HepG2 (cell line): ENCODE results near the gene TRIM28. TPM values are rescaled to one million over a fixed set of nuclear protein-coding genes. Genes with fewer than 3 reads are reported as not detected.
A peak's percentile ranks its signal among the peaks of the same experiment; 100 is the strongest.

Source experiments
- ARHGAP35 ChIP-seq: sonication (generic); formaldehyde crosslinking; IDR thresholded peaks from 2 replicates; pipeline ENCODE4 v1.9.0; 2022; ENCODE audit warnings: mild to moderate bottlenecking, inconsistent platforms, moderate library complexity, missing genetic modification reagents, borderline replicate concordance
- ATF3 ChIP-seq: sonication (generic); formaldehyde crosslinking; IDR thresholded peaks from 2 replicates; pipeline ENCODE4 v1.4.0; 2020; ENCODE audit warnings: missing genetic modification reagents
- FOXP1 ChIP-seq, 2 experiments: fragments of 450-650 bp in 1 of 2; IDR thresholded peaks; 2 replicates each; pipeline ENCODE4 v1.6.1; 2017 to 2018; ENCODE audit warnings: antibody characterized with exemption in 1 of 2
- HOMEZ ChIP-seq: IDR thresholded peaks from 2 replicates; pipeline ENCODE4 v1.6.1; 2016; ENCODE audit warnings: low read depth
- PBX3 ChIP-seq: sonication (generic); formaldehyde crosslinking; IDR thresholded peaks from 2 replicates; pipeline ENCODE4 v1.8.1; 2023; ENCODE audit warnings: missing genetic modification reagents, inconsistent platforms, borderline replicate concordance
- PHF5A ChIP-seq: IDR thresholded peaks from one replicate; pipeline ENCODE4 v1.6.1; 2018; ENCODE audit warnings: low read depth, missing genetic modification reagents; ENCODE audit not compliant: unreplicated experiment
- RARA ChIP-seq: IDR thresholded peaks from 2 replicates; pipeline ENCODE4 v1.6.1; 2016; ENCODE audit warnings: missing genetic modification reagents, missing compliant biosample characterization
- SAP130 ChIP-seq: IDR thresholded peaks from 2 replicates; pipeline ENCODE4 v1.6.1; 2016; ENCODE audit warnings: low read depth
- SMAD1 ChIP-seq: sonication (generic); formaldehyde crosslinking; IDR thresholded peaks from 2 replicates; pipeline ENCODE4 v1.4.0; 2020; ENCODE audit warnings: missing genetic modification reagents, low read depth, mild to moderate bottlenecking, borderline replicate concordance
- SOX6 ChIP-seq, 2 experiments: fragments of 450-650 bp in 1 of 2; sonication (generic) in 1 of 2; formaldehyde crosslinking in 1 of 2; IDR thresholded peaks; 2 replicates each; pipeline versions ENCODE4 v1.4.0 to v1.6.1; 2017 to 2020; ENCODE audit warnings: antibody characterized with exemption in 1 of 2, mild to moderate bottlenecking in 1 of 2, missing genetic modification reagents in 1 of 2
- STAG1 ChIP-seq: sonication (generic); formaldehyde crosslinking; IDR thresholded peaks from 2 replicates; pipeline ENCODE4 v1.4.0; 2020; ENCODE audit warnings: missing genetic modification reagents
- TBP ChIP-seq: sonication (generic); formaldehyde crosslinking; IDR thresholded peaks from 2 replicates; pipeline ENCODE4 v1.5.0; 2020; ENCODE audit warnings: missing genetic modification reagents
- TFE3 ChIP-seq: IDR thresholded peaks from 2 replicates; pipeline ENCODE4 v1.6.1; 2016
- THYN1 ChIP-seq: sonication (generic); formaldehyde crosslinking; IDR thresholded peaks from 2 replicates; pipeline ENCODE4 v1.8.1; 2023; ENCODE audit warnings: low read depth, mild to moderate bottlenecking, moderate library complexity, missing genetic modification reagents, borderline replicate concordance
- XRCC5 ChIP-seq: fragments of 200-400 bp; formaldehyde crosslinking; optimal IDR thresholded peaks from 2 replicates; pipeline ENCODE3; 2017; ENCODE audit warnings: mild to moderate bottlenecking, low read length
- ZNF160 ChIP-seq: sonication (generic); formaldehyde crosslinking; IDR thresholded peaks from 2 replicates; pipeline ENCODE4 v1.8.0; 2022; ENCODE audit warnings: mild to moderate bottlenecking, inconsistent platforms, missing genetic modification reagents
- ZNF34 ChIP-seq: sonication (generic); formaldehyde crosslinking; IDR thresholded peaks from 2 replicates; pipeline ENCODE4 v1.4.0; 2020; ENCODE audit warnings: mild to moderate bottlenecking, missing genetic modification reagents, borderline replicate concordance
- ZNF414 ChIP-seq: sonication (generic); formaldehyde crosslinking; IDR thresholded peaks from 2 replicates; pipeline ENCODE4 v1.5.0; 2020; ENCODE audit warnings: missing genetic modification reagents
- ZNF614 ChIP-seq: IDR thresholded peaks from 2 replicates; pipeline ENCODE4 v1.6.1; 2018; ENCODE audit warnings: missing biosample characterization, missing genetic modification reagents, inconsistent platforms, borderline replicate concordance
- ZNF670 ChIP-seq: sonication (generic); formaldehyde crosslinking; IDR thresholded peaks from 2 replicates; pipeline ENCODE4 v1.8.0; 2022; ENCODE audit warnings: mild to moderate bottlenecking, missing genetic modification reagents, borderline replicate concordance
- ZNF724P ChIP-seq: sonication (generic); formaldehyde crosslinking; IDR thresholded peaks from 2 replicates; pipeline ENCODE4 v1.8.0; 2022; ENCODE audit warnings: missing genetic modification reagents, borderline replicate concordance
- ZNF850 ChIP-seq: sonication (generic); formaldehyde crosslinking; conservative IDR thresholded peaks from 2 replicates; pipeline ENCODE4 v1.9.0; 2021; ENCODE audit warnings: mild to moderate bottlenecking, missing genetic modification reagents
- polyA plus RNA-seq, 8 experiments: library from polyadenylated mRNA; depleted of rRNA in 3 of 8; stranded (reverse) in 7 of 8; unstranded in 1 of 8; fragments of >200 nt; fragmentation: Illumina TruSeq in 4 of 8; extraction: Trizol in 4 of 8; gene quantifications; 2 replicates each; pipeline versions ENCODE4 v1.2.1 to v1.2.3, GENCODE V29; 2011 to 2016; ENCODE audit warnings: low read depth in 4 of 8, missing spikeins in 1 of 8, mixed read lengths in 1 of 8; ENCODE audit not compliant: insufficient read depth in 1 of 8
- total RNA-seq, 5 experiments: library from RNA; depleted of rRNA; stranded (reverse); fragments of >200 nt; fragmentation: Illumina TruSeq; extraction: Trizol; gene quantifications; 2 replicates each; pipeline ENCODE4 v1.2.3, GENCODE V29; 2016; ENCODE audit warnings: low read depth in 1 of 5

The TRIM28 gene
- total and polyA plus RNA-seq, 2 of the 13 experiments (the other 11 are each of a cell fraction or from before 2014, with no cell fraction given): 361 to 439 TPM

GRCh38 chr19:58513694-58514563 is 29.9 kb upstream of the TRIM28 start (continued):
- TF ChIP-seq FOXP1 (IDR thresholded peaks at IDR 0.05) (no peak), FOXP1 (CRISPR knock-in tag; IDR thresholded peaks at IDR 0.05) (no peak), ZNF670 (CRISPR knock-in tag) (0 out of 2 replicates have a peak, but pooled peaks have one; percentile 14), ZNF414 (no peak), THYN1 (no peak), TFE3 (CRISPR knock-in tag) (peak; percentile 60; the same call in 1 of the 2 replicates), ZNF850 (CRISPR knock-in tag) (no peak), STAG1 (CRISPR knock-in tag) (peak; percentile 79), SOX6 (IDR thresholded peaks at IDR 0.05) (no peak), SOX6 (CRISPR knock-in tag; IDR thresholded peaks at IDR 0.05) (peak; percentile 35; the same call in 1 of the 2 replicates), ZNF614 (CRISPR knock-in tag) (peak; percentile 79; the same call in 1 of the 2 replicates), PBX3 (CRISPR knock-in tag) (no peak), ZNF34 (0 out of 2 replicates have a peak, but pooled peaks have one; percentile 46), XRCC5 (peak; percentile 95), ARHGAP35 (no peak; the same call in 1 of the 2 replicates), RARA (CRISPR knock-in tag) (peak; percentile 41; the same call in 1 of the 2 replicates), SAP130 (CRISPR knock-in tag) (peak; percentile 81), ATF3 (CRISPR knock-in tag) (peak; percentile 49; the same call in 1 of the 2 replicates), HOMEZ (peak; percentile 64; the same call in 1 of the 2 replicates), PHF5A (peak; percentile 78), SMAD1 (CRISPR knock-in tag) (0 out of 2 replicates have a peak, but pooled peaks have one; percentile 45), ZNF160 (CRISPR knock-in tag) (peak; percentile 73; the same call in 1 of the 2 replicates), ZNF724P (CRISPR knock-in tag) (no peak), TBP (CRISPR knock-in tag) (no peak)
